Measurements from ENCODE around the gene OR10D3.
"Not testable (repeated sequence)": the region's sequence is repeated elsewhere in the genome, so short reads cannot be mapped to it uniquely, and the experiment has no call there.

Gene OR10D3

GRCh38 chr11:124183068-124183467 lies at the start of gene OR10D3:
OR10D3 (plus strand) TSS chr11:124183345; CDS start chr11:124185270, 1,925 bp downstream.
- DNase-seq (ENCODE audit: low read depth): no peak

GRCh38 chr11:124143034-124143433 lies 40.1 kb upstream of the OR10D3 start:
- no peak for DNase-seq (ENCODE audit: low read depth)

GRCh38 chr11:124147951-124148350 lies 35.2 kb upstream of the OR10D3 start:
- DNase-seq (ENCODE audit: low read depth): no peak

GRCh38 chr11:124150684-124151083 lies 32.5 kb upstream of the OR10D3 start:
- no peak for DNase-seq (ENCODE audit: low read depth)

- DNase-seq (ENCODE audit: low read depth): no peak
Observed at GRCh38 chr11:124152770-124153407, 30.3 kb upstream of the OR10D3 start.

GRCh38 chr11:124153821-124154220 lies 29.3 kb upstream of the OR10D3 start:
- DNase-seq (ENCODE audit: low read depth): no peak

GRCh38 chr11:124159481-124159880 lies 23.7 kb upstream of the OR10D3 start:
- no peak for DNase-seq (ENCODE audit: low read depth)

GRCh38 chr11:124160986-124161385 lies 22.2 kb upstream of the OR10D3 start:
- DNase-seq (ENCODE audit: low read depth): no peak

GRCh38 chr11:124167826-124168231 lies 15.3 kb upstream of the OR10D3 start:
- DNase-seq (ENCODE audit: low read depth): no peak

GRCh38 chr11:124168796-124169195 lies 14.3 kb upstream of the OR10D3 start:
- DNase-seq (ENCODE audit: low read depth): no peak

GRCh38 chr11:124170315-124170714 lies 12.8 kb upstream of the OR10D3 start:
- DNase-seq (ENCODE audit: low read depth): not testable (repeated sequence)

- DNase-seq (ENCODE audit: low read depth): no peak
Observed at GRCh38 chr11:124170801-124171586, 12.2 kb upstream of the OR10D3 start.

- DNase-seq (ENCODE audit: low read depth): no peak
Observed at GRCh38 chr11:124172101-124172500, 11.0 kb upstream of the OR10D3 start.

GRCh38 chr11:124172599-124172998 lies 10.5 kb upstream of the OR10D3 start:
- DNase-seq (ENCODE audit: low read depth): no peak

GRCh38 chr11:124174001-124174583 lies 9.1 kb upstream of the OR10D3 start:
- DNase-seq (ENCODE audit: low read depth): peak; percentile 67

GRCh38 chr11:124176925-124177715 lies 6.0 kb upstream of the OR10D3 start:
- no peak for DNase-seq (ENCODE audit: low read depth)

- DNase-seq (ENCODE audit: low read depth): no peak
Observed at GRCh38 chr11:124179310-124179709, 3.8 kb upstream of the OR10D3 start.

- DNase-seq (ENCODE audit: low read depth): no peak
Observed at GRCh38 chr11:124190298-124191139, 7.4 kb downstream of the OR10D3 start.

- no peak for DNase-seq (ENCODE audit: low read depth)
Observed at GRCh38 chr11:124193221-124194010, 10.3 kb downstream of the OR10D3 start.
